Erythroblast (primary cell): Measurements from ENCODE around the gene NCS1.

ENCODE experiments used
- GATA1 ChIP-seq: IDR thresholded peaks from 2 replicates; pipeline ENCODE4 v1.6.1; 2011; ENCODE audit warnings: low read depth, mild to moderate bottlenecking, control low read depth, low read length, moderate library complexity
- POLR2A ChIP-seq: IDR thresholded peaks from 2 replicates; pipeline ENCODE4 v1.6.1; 2011; ENCODE audit warnings: mild to moderate bottlenecking, low read length

- TF ChIP-seq POLR2A (no peak), GATA1 (no peak)
These were observed 4.3 kb upstream of the NCS1 start for GRCh38 chr9:130167927-130168326.
